CD1c-positive myeloid dendritic cell (primary cell): ENCODE data around the gene NMBR.
"Not testable (repeated sequence)": the region's sequence is repeated elsewhere in the genome, so short reads cannot be mapped to it uniquely, and the experiment has no call there.

ENCODE experiments used
- DNase-seq: peaks from one replicate; pipeline ENCODE4 v3.0.0-alpha.2; 2016; ENCODE audit errors: extremely low spot score

The NMBR gene

DNA sequence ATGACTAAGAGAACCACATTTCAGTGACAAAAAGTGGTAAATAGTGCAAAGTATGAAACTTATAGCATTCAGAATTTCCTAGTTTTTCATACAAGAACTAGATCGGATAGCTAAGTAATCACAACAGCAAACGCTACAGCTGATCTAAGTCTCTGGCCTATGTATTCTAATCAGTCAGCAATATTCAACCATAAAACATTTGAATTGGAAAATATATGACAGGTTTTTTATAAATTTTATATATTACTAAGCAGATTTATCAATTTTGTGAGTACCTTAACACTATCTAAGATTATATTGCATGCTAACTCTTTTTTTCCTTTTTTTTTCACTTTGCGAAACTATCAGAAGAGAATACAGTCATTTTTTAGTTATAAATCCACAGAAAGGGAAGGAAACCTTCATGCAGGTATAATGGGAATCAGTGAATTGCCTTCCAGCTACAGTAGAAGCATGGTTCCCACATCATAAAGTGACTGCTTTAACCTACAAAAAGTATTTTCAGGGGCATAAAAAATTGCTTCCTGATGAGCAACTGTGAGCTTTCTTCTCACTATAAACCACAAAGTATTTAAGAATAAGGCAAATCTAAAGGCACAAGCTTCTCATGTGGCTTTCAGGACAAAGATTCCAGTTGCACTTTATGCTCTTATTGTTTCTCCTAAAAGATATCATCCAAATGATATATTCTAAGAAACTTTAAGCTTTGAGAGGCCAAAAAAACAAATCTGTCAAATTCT is 88.2 kb downstream of the NMBR start:
- DNase-seq = no peak

DNA sequence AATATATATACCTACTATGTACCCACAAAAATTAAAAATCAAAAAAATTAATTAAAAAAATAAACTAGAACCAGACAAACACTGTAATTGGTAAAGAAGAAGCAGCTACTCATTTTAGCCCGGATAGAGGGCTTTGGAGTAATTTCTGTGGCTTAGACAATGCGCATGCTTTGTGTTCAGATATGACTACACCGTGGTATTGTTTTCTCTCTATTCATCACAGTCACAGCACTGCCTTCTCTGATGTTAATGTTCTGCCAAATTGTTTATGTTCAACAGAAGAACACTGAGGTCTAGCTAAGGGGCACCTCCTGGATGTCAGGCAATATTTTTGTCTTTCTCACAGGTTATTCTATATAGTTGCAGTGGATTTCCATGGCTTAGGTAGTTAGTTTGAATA is 91.7 kb downstream of the NMBR start:
- DNase-seq = no peak

DNA sequence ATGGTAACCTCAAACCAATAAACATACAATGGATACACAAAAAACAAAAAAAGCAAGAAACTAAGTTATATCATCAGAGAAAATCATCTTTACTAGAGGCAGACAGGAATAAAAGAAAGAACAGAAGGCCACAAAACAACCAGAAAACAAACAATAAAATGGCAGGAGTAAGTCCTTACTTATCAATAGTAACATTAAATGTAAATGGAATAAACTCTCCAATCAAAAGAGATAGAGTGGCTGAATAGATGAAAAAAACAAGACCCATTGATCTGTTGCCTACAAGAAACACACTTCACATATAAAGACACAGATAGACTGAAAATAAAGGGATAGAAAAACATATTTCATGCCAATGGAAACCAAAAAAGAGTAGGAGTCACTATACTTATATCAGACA is 95.5 kb downstream of the NMBR start:
- no peak for DNase-seq

DNA sequence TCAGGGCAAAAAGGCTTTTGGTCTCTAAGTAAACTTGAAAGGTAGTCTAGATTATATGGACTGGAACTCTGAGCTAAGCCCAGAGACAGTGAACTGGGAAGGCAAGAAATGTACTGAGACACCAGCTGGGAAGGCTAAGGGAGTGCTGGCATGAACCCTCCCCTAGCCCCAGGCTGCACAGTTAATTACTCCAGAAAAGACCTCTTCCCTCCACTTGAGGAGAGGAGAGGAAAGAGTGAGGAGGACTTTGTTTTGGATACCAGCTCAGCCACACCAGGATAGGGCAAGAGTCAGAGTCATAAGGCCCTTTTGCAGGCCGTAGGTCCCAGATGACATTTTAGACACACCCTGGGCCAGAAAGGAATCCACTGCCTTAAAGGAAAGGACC is 98.3 kb downstream of the NMBR start:
- no peak for DNase-seq

DNA sequence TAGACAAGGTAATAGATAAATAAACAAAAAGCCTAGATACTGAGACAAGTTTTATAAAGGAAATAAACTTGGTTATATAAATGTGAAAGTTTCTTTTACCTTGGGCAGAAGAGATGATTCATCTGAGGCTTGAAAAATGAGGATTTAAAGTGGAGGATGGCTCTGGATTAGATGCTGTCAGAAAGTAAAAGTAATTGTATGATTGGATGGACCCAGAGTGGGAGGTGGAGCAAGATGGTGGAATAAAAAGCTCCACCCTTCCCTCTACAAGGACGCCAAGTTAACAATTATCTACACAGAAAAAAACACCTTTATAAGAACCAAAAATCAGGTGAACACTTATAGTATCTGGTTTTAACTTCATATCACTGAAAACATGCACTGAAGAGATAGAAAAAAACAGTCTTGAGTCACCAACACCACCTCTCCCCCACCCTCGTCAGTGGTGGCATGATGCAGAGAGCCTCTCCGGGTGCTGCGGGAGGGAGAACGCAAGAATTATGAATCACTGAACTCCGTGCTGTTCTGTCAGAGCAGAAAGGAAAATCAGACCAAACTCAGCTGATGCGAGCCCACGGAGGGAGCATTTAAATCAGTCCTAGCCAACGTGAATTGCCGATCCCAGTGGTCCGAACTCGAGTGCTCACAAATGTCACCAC is 98.9 kb downstream of the NMBR start:
- no peak for DNase-seq

DNA sequence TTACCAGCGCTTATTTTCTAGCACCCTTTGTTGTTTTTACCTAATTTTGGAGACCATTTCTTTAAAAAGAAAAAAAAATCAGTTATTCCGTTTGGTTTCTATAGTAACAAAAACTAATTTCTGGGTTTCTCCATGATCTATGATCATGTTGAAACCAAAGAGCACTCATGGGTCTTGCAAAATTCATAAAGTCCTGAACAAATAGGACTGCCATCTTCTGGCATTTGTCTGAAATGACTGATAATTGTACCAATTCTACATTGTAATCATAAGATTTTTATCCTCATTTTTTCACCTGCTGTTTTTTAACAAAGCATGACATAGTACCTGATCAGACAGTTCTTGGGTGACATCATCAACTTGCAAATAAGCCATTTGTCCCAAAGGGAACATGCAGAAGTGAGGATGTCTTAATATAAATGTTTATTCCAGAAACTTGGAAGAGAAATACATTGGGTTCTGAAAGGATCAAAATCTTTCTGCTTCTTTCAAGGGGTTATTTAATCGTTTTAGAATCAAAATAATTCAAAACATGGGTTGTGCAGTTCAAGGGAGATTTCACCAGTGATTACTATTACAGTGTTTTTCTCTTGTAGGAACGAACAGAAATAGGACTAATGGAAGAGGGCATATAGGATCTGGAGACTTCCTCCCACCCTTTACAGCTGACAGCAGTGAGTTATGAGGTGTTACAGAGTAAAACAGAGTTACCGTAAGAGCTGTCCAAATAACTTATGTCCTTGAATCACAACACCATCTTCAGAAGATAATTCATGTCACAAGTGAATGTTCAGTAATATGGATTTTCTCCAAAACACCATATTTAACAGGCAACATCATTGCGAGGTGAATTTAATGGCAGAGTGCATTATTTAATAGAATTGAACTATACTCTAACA is 101.3 kb downstream of the NMBR start:
- no peak for DNase-seq

DNA sequence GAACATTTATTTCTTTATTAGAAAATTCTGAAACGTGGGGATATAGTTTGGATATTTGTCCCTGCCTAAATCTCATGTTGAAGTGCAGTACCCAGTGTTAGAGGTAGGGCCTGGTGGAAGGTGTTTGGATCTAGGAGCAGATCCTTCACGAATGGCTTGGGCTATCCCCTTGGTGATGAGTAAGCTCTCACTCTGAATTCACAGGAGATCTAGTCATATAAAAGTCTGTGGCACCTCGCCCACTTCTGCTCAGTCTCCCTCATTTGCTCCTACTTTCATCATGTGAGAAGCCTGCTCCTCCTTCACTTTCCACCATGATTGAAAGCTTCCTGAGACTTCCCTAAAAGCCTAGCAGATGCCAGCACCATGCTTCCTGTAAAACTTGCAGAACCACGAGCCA is 111.0 kb downstream of the NMBR start:
- DNase-seq = no peak

DNA sequence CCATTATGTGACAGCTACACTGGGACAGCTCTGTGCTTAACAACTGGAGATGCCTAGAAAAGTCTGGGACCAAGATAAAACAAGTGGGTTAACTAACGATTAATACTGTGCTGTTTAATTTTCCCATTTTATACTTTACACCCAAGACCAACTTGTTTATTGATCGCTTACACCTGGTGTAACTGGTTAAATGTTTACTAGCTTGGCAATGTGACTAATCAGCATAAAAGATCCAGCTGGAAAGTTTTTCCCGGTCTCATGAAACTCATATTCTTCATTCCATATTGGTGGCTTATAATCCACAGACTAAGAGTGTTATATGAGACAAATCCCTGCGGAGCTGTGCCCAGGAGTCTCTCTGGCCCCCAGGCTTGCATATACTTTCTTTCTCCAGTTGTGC is 115.9 kb downstream of the NMBR start:
- DNase-seq = no peak

DNA sequence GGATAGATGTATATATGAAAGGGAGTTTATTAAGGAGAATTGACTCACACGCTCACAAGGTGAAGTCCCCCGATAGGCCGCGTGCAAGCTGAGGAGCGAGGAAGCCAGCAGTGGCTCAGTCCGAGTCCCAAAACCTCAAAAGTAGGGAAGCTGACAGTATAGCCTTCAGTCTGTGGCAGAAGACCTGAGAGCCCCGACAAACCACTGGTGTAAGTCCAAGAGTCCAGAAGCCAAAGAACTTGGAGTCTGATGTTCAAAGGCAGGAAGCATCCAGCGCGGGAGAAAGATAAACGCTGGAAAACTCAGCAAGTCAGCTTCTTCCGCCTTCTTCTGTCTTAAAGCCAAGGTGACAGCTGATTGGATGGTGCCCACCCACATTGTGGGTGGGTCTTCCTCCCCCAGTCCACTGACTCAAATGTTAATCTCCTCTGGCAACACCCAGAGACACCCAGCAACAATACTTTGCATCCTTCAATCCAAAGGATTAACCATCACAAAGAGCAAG is 116.8 kb downstream of the NMBR start:
- no peak for DNase-seq

DNA sequence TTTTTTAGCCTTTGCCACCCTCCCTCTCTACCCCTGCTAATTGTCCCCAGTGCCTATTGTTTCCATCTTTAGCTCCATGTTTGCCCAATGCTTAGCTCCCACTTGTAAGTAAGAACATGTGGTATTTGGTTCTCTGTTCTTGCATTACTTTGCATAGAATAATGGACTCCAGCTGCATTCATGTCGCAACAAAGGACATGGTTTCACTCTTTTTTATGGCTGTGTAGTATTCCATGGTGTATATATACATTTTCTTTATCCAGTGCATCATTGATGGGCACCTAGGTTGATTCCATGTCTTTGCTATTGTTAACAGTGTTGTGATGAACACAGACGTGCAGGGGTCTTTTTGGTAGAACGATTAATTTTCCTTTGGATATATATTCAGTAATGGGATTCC is 118.4 kb downstream of the NMBR start:
- no peak for DNase-seq

DNA sequence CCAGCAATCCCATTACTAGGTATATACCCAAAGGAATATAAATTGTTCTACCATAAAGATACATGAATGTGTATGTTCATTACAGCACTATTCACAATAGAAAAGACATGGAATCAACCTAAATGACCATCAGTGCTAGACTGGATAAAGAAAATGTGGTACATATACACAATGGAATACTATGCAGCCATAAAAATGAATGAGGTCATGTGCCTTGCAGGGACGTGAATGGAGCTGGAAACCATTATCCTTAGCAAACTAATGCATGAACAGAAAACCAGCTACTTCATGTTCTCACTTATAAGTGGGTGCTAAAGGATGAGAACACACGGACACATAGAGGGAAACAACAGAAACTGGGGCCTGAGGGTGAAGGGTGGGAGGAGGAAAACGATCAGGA is 119.1 kb downstream of the NMBR start:
- DNase-seq = not testable (repeated sequence)

DNA sequence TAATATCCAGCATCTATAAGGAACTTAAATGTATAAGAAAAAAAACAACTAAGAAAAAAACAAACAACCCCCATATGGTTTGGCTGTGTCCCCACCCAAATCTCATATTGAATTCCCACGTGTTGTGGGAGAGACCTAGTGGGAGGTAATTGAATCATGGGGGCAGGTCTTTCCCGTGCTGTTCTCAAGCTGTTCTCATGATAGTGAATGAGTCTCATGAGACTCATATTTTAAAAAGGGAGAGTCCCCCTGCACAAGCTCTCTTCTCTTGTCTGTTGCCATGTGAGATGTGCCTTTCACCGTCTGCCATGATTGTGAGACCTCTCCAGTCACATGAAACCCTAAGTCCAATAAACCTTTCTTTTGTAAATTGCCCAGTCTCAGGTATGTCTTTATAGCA is 119.8 kb downstream of the NMBR start:
- DNase-seq = no peak

DNA sequence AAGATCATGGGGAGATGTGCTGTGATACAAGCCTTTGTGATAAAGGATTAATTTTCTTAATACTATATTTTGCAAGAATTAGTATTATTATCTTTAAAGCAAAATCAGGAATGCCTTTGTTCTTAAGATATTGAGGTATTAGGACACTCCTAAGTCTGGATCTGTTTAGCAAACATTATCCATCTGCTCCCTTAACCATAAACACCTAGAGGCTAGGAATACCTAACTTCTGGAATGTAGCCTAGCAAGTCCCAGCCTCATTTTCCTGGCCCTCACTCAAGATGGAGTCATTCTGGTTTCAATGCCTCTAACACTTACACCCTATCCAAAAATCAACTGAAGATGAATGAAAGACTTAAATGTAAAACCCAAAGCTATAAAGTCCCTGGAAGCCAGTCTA is 120.5 kb downstream of the NMBR start:
- DNase-seq = no peak
